Right forelimb (tissue), 1 donor: Measurements from ENCODE around the gene CNBD2.
"Not testable (repeated sequence)": the region's sequence is repeated elsewhere in the genome, so short reads cannot be mapped to it uniquely, and the experiment has no call there.

Source experiments
- DNase-seq: peaks from one replicate; pipeline ENCODE4 v3.0.0-alpha.2; 2018

CNBD2 gene

GRCh38 chr20:35967979-35968640 is at the start of gene CNBD2:
CNBD2 (plus strand) TSS chr20:35968590; CDS start chr20:35968763, 173 bp downstream.
- no peak for DNase-seq

GRCh38 chr20:35920523-35920922 is 47.9 kb upstream of the CNBD2 start:
- DNase-seq, result no peak

- DNase-seq, result no peak
Measured at GRCh38 chr20:35929301-35929700, 39.1 kb upstream of the CNBD2 start.

GRCh38 chr20:35934050-35934449 is 34.3 kb upstream of the CNBD2 start:
- DNase-seq, result no peak

GRCh38 chr20:35939264-35939663 is 29.1 kb upstream of the CNBD2 start:
- DNase-seq, result no peak

GRCh38 chr20:35941620-35942019 is 26.8 kb upstream of the CNBD2 start:
- DNase-seq, result no peak

- no peak for DNase-seq
Measured at GRCh38 chr20:35942243-35942642, 26.1 kb upstream of the CNBD2 start.

- no peak for DNase-seq
Measured at GRCh38 chr20:35947489-35947888, 20.9 kb upstream of the CNBD2 start.

- no peak for DNase-seq
Measured at GRCh38 chr20:35947907-35948306, 20.5 kb upstream of the CNBD2 start.

GRCh38 chr20:35950093-35950492 is 18.3 kb upstream of the CNBD2 start:
- no peak for DNase-seq

GRCh38 chr20:35952080-35952479 is 16.3 kb upstream of the CNBD2 start:
- DNase-seq, result not testable (repeated sequence)

GRCh38 chr20:35952480-35953386 is 15.7 kb upstream of the CNBD2 start:
- no peak for DNase-seq

GRCh38 chr20:35953387-35954199 is 14.8 kb upstream of the CNBD2 start:
- no peak for DNase-seq

- DNase-seq, result peak; percentile 97
Measured at GRCh38 chr20:35954200-35954906, 14.0 kb upstream of the CNBD2 start, which contains the start of gene SCAND1. SCAND1 (minus strand) TSS chr20:35954502; CDS start chr20:35954284, 218 bp downstream.

GRCh38 chr20:35954907-35955251 is 13.5 kb upstream of the CNBD2 start:
- no peak for DNase-seq

GRCh38 chr20:35956616-35957015 is 11.8 kb upstream of the CNBD2 start:
- no peak for DNase-seq

GRCh38 chr20:35959291-35959690 is 9.1 kb upstream of the CNBD2 start:
- DNase-seq, result not testable (repeated sequence)

GRCh38 chr20:35963878-35964277 is 4.5 kb upstream of the CNBD2 start:
- DNase-seq, result no peak

GRCh38 chr20:35968930-35969329 is 540 bp downstream of the CNBD2 start:
- no peak for DNase-seq

- DNase-seq, result no peak
Measured at GRCh38 chr20:35971981-35972380, 3.6 kb downstream of the CNBD2 start.

GRCh38 chr20:35972462-35972861 is 4.1 kb downstream of the CNBD2 start:
- no peak for DNase-seq

- DNase-seq, result no peak
Measured at GRCh38 chr20:35974256-35974655, 5.9 kb downstream of the CNBD2 start.
